ENCODE measurements around the gene KRTAP10-10. TPM values are rescaled to one million over a fixed set of nuclear protein-coding genes. Genes with fewer than 3 reads are reported as not detected.

KRTAP10-10 gene
- total and polyA plus RNA-seq, 2 donors (not counting 1 experiment from before 2014, with no cell fraction given): not detected

DNA sequence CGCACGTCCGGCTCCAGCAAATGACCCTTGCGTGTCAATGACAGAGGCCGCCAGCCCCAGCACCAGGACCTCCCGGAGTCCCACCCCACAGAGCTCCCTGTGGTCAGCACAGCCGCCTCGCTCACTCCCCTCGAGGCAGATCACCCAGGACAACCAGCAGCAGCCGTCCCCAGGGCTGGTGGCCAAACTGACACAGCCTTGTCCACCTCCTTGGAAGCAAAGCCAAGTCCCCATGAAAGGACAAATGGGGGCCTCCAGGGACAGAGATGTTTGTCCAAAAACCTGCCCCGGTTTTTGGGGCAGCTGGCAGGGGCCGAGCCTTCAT is 2.1 kb downstream of the KRTAP10-10 start:
- H3K4me2 ChIP-seq (replicated peaks; ENCODE audit: low read depth, low read length, poor library complexity, severe bottlenecking): no peak overlapping the region
- no peak for ATAC-seq (ENCODE audit: low read depth)
- H3K4me1 Mint-ChIP-seq: no peaks in the 10 kb centered on the region
- no peaks in the 10 kb centered on the region for H3K79me2 ChIP-seq (ENCODE audit: control insufficient read depth, insufficient read depth, low read length)
- H3K9me3 Mint-ChIP-seq (ENCODE audit: insufficient read depth): peaks cover 4% of the 10 kb centered on the region
- H3K27ac ChIP-seq (ENCODE audit: low read length in 2 of 2): no peak overlapping the region
- no peaks in the 10 kb centered on the region for H3K36me3 ChIP-seq (replicated peaks in 1 of 2; ENCODE audit: control extremely low read depth in 1 of 2, control insufficient read depth in 1 of 2, extremely low read depth in 1 of 2, insufficient read depth in 2 of 2, low read length in 1 of 2)
- peaks cover 0 to 18% (median 0%) of the 10 kb centered on the region in 4 experiments for H3K27me3 ChIP-seq (replicated peaks in 1 of 4; ENCODE audit: control extremely low read depth in 1 of 4, control insufficient read depth in 3 of 4, insufficient read depth in 4 of 4, low read length in 3 of 4)
- no peak overlapping the region for H3K4me3 Mint-ChIP-seq
- H2AFZ ChIP-seq (ENCODE audit: insufficient read depth, low read depth, low read length, poor library complexity, severe bottlenecking): no peak overlapping the region
- H3K27me3 Mint-ChIP-seq: peaks cover 29% of the 10 kb centered on the region
- no peak for TF ChIP-seq CTCF (IDR thresholded peaks at IDR 0.05)
- ChIA-PET CTCF (no interaction called here), POLR2A (no interaction called here)
- DNase-seq: no peak
- H3K4me1 ChIP-seq (ENCODE audit: control insufficient read depth in 2 of 2, insufficient read depth in 2 of 2, low read length in 2 of 2): no peaks in the 10 kb centered on the region
- H3K27ac Mint-ChIP-seq: no peak overlapping the region
- H3K9ac ChIP-seq (ENCODE audit: low read length): no peak overlapping the region
- WGBS (ENCODE audit: insufficient coverage): 91% methylated on average over 12 of the region's 12 CpGs
- no peak overlapping the region for H3K4me3 ChIP-seq (ENCODE audit: control extremely low read depth in 1 of 5, extremely low read depth in 1 of 5, insufficient read depth in 1 of 5, low read depth in 2 of 5, low read length in 4 of 5)
- peaks cover 0 to 26% (median 12%) of the 10 kb centered on the region in 3 donors for H3K9me3 ChIP-seq (ENCODE audit: control extremely low read depth in 1 of 3, control insufficient read depth in 2 of 3, insufficient read depth in 1 of 3, low read length in 2 of 3)
- intact Hi-C loops (cut with micrococcal nuclease): no loop called here
- no peaks in the 10 kb centered on the region for H4K20me1 ChIP-seq (ENCODE audit: control insufficient read depth, insufficient read depth, low read length, poor library complexity, severe bottlenecking)

DNA sequence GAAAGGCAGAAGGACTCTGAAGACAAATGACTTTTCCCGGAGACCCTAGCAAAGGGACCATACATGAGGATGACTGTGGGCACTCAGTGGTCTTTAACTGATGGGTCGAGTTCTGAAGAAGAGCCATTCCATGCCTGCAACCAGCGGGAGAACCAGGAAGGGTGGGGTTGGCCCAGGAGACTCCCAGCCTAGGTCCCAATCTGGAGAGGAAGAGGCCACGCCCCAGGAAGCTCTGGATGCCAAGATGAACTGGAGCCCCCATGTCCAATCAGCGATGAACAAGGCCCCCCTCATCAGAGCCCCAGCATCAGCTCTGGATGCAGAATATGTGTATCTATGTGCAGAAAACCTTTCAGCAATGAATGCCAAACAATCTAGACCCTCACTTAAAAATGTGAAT is 3.6 kb downstream of the KRTAP10-10 start:
- intact Hi-C loops (cut with micrococcal nuclease): no loop called here
- no peaks in the 10 kb centered on the region for H3K4me1 ChIP-seq (ENCODE audit: control insufficient read depth in 2 of 2, insufficient read depth in 2 of 2, low read length in 2 of 2)
- WGBS (ENCODE audit: insufficient coverage): 83% methylated on average over 5 of the region's 5 CpGs
- no peak for TF ChIP-seq CTCF (IDR thresholded peaks at IDR 0.05)
- Mint-ChIP-seq H3K27me3 (peaks cover 22% of the 10 kb centered on the region), H3K4me1 (no peaks in the 10 kb centered on the region), H3K27ac (no peak overlapping the region), H3K9me3 (ENCODE audit: insufficient read depth) (peaks cover 11% of the 10 kb centered on the region), H3K4me3 (no peak overlapping the region)
- no peak overlapping the region for H2AFZ ChIP-seq (ENCODE audit: insufficient read depth, low read depth, low read length, poor library complexity, severe bottlenecking)
- no peak for DNase-seq
- peaks cover 0 to 32% (median 12%) of the 10 kb centered on the region in 3 donors for H3K9me3 ChIP-seq (ENCODE audit: control extremely low read depth in 1 of 3, control insufficient read depth in 2 of 3, insufficient read depth in 1 of 3, low read length in 2 of 3)
- ATAC-seq (ENCODE audit: low read depth): no peak
- H3K36me3 ChIP-seq (replicated peaks in 1 of 2; ENCODE audit: control extremely low read depth in 1 of 2, control insufficient read depth in 1 of 2, extremely low read depth in 1 of 2, insufficient read depth in 2 of 2, low read length in 1 of 2): no peaks in the 10 kb centered on the region
- no peak overlapping the region for H3K9ac ChIP-seq (ENCODE audit: low read length)
- H3K27ac ChIP-seq (ENCODE audit: low read length in 2 of 2): no peak overlapping the region
- no peaks in the 10 kb centered on the region for H4K20me1 ChIP-seq (ENCODE audit: control insufficient read depth, insufficient read depth, low read length, poor library complexity, severe bottlenecking)
- H3K4me2 ChIP-seq (replicated peaks; ENCODE audit: low read depth, low read length, poor library complexity, severe bottlenecking): no peak overlapping the region
- H3K4me3 ChIP-seq (ENCODE audit: control extremely low read depth in 1 of 5, extremely low read depth in 1 of 5, insufficient read depth in 1 of 5, low read depth in 2 of 5, low read length in 4 of 5): no peak overlapping the region
- no peaks in the 10 kb centered on the region for H3K79me2 ChIP-seq (ENCODE audit: control insufficient read depth, insufficient read depth, low read length)
- CTCF ChIA-PET: no interaction called here
- POLR2A ChIA-PET: no interaction called here
- H3K27me3 ChIP-seq (replicated peaks in 1 of 4; ENCODE audit: control extremely low read depth in 1 of 4, control insufficient read depth in 3 of 4, insufficient read depth in 4 of 4, low read length in 3 of 4): peaks cover 0 to 18% (median 0%) of the 10 kb centered on the region in 4 experiments

All from B cell (primary cell).